Fibroblast of gingiva (primary cell): ENCODE data around the gene PNPLA2.

Experiments
- DNase-seq: peaks from one replicate; pipeline ENCODE4 v3.0.0-alpha.2; 2011; ENCODE audit warnings: low read depth

PNPLA2 gene

GRCh38 chr11:798093-798713, 20.5 kb upstream of the PNPLA2 start, which contains the start of gene SLC25A22:
Gene SLC25A22 (minus strand): TSS chr11:798281. CDS start chr11:795006, 3,275 bp downstream.
- peak; percentile 61 for DNase-seq

GRCh38 chr11:799641-800316, 18.9 kb upstream of the PNPLA2 start:
- DNase-seq: no peak

- DNase-seq: no peak
These were observed 18.2 kb upstream of the PNPLA2 start for GRCh38 chr11:800473-800872.

GRCh38 chr11:801097-801780, 17.5 kb upstream of the PNPLA2 start:
- no peak for DNase-seq

GRCh38 chr11:802018-802617, 16.6 kb upstream of the PNPLA2 start:
- DNase-seq: no peak

- DNase-seq: no peak
These were observed 15.8 kb upstream of the PNPLA2 start for GRCh38 chr11:802693-803466.

GRCh38 chr11:803467-803742, 15.3 kb upstream of the PNPLA2 start:
- DNase-seq: no peak

GRCh38 chr11:803770-804598, 14.7 kb upstream of the PNPLA2 start:
- DNase-seq: no peak

- DNase-seq: no peak
These were observed 14.1 kb upstream of the PNPLA2 start for GRCh38 chr11:804599-804964.

GRCh38 chr11:808427-809286, 10.1 kb upstream of the PNPLA2 start:
- DNase-seq: peak; percentile 86

GRCh38 chr11:809287-810039, 9.3 kb upstream of the PNPLA2 start, which contains the start of gene RPLP2:
Gene RPLP2 (plus strand): TSS chr11:809967. CDS start chr11:810235, 268 bp downstream.
- peak; percentile 98 for DNase-seq

GRCh38 chr11:810040-810567, 8.6 kb upstream of the PNPLA2 start:
- no peak for DNase-seq

- peak; percentile 29 for DNase-seq
These were observed 7.1 kb upstream of the PNPLA2 start for GRCh38 chr11:811446-812245.

- DNase-seq: no peak
These were observed 6.3 kb upstream of the PNPLA2 start for GRCh38 chr11:812390-812789.

GRCh38 chr11:813072-813455, 5.7 kb upstream of the PNPLA2 start:
- DNase-seq: no peak

- no peak for DNase-seq
These were observed 5.1 kb upstream of the PNPLA2 start for GRCh38 chr11:813456-814096.

- no peak for DNase-seq
These were observed 2.9 kb upstream of the PNPLA2 start for GRCh38 chr11:815675-816432.
